ENCODE measurements around the gene SLC9C2.
"Not testable (repeated sequence)": the region's sequence is repeated elsewhere in the genome, so short reads cannot be mapped to it uniquely, and the experiment has no call there.

SLC9C2 gene

DNA sequence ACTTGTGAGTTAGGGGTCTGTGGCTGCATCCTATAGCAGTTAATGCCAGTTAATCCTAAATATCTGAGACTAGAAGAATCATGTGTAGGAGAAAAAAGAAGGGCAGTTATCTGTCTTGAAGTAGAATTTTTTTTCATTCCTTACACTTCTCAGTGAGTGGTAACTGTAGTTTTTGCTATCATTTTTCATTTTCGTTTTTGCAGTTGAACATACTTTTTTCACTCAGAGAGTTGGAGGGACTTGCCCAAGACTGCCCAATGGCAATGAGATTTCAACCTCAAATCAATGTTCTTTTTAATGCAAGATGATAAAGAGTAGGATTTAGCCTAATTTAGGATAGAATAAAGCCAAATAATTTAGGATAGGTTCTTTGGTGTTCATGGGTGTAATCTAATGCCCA is 120.2 kb downstream of the SLC9C2 start:
- no peak for DNase-seq

DNA sequence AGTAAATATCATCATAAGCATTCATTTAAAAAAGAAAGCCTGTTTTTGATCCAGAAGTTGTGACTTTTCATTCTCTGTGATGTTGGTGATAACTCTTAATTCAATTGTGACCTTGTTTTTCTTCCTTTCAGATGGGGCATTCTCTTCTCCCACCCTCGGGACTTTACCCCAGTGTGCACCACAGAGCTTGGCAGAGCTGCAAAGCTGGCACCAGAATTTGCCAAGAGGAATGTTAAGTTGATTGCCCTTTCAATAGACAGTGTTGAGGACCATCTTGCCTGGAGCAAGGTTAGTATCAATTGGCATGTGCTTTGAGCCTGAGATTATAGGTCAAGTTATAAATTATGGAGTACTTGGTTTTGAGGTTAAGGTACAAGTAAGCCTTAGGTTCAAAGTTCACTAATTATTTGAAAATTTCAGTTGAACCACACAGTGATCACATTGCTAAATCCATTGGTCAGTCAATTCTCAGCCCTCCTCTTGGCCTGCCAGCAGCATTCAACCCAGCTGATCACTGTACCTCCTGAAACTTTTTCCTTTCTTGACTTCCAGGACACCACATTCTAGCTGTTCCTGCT is 121.6 kb downstream of the SLC9C2 start:
- no peak for DNase-seq

GRCh38 chr1:173479649-173480048 is 123.2 kb downstream of the SLC9C2 start:
- no peak for DNase-seq

DNA sequence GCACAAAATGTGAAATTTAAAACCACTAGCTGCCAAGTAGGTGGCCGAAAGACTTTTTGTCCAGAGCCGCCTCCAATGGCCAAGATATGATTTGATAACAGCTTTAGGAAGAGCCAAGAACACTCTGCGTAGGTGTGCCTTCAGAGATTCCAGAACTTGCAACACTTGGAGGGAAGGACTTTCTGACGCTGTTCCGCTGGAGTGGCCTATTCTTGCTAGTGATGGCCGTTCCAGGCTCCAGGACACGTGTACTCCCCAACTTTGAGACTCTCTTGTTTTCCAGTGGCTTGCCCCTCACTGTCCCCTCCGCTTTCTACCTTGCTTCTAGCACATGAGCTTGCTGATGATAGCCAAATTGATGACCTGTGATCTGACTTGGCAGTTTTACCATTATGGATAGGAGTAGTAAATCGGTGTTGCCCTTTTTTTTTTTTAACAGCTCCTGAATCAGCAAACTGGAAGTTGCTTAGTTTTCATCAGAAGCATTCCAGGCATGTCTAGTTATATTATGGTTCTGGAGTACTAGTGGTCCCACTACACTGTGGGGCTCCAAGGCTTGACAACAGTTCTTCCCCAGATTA is 124.7 kb downstream of the SLC9C2 start:
- no peak for DNase-seq

DNA sequence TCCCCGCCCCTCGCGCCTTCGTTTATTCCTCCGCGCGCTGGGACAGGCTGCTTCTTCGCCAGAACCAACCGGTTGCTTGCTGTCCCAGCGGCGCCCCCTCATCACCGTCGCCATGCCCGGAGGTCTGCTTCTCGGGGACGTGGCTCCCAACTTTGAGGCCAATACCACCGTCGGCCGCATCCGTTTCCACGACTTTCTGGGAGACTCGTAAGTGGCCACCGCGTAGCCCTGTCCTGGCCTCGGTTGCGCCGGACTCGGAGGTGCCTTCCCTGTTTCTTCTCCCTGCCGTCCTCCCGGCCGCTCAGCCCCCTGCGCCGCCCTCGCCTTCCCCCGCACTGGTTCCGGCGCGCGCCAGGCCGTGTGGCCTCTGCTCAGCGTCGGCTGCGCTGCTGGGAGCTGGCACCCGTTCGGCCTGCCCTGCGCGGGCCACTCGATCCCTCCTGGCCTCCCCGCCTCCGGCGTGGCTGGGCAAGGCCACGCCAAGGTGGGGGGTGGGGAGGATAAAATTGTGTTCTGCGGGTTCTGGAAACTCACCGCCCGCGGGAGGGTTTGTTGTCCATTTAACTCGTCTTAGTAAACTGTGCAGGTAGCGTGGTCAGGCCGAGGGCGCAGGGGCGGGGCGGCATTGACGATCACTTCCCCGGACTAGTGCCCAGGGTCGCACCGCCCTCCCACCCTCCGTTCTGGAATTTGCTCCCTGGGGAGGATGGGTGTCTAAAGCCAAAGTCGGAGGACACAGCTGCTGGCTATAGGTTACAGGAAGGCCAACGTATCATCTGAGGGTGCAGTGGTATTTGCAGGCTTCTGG is 125.4 kb downstream of the SLC9C2 start, which contains the start of gene PRDX6:
TSS of gene PRDX6 (plus strand) at position 50 of the 808 bp plus-strand sequence. CDS start at position 113, 63 bp downstream.
- peak; percentile 87 for DNase-seq

DNA sequence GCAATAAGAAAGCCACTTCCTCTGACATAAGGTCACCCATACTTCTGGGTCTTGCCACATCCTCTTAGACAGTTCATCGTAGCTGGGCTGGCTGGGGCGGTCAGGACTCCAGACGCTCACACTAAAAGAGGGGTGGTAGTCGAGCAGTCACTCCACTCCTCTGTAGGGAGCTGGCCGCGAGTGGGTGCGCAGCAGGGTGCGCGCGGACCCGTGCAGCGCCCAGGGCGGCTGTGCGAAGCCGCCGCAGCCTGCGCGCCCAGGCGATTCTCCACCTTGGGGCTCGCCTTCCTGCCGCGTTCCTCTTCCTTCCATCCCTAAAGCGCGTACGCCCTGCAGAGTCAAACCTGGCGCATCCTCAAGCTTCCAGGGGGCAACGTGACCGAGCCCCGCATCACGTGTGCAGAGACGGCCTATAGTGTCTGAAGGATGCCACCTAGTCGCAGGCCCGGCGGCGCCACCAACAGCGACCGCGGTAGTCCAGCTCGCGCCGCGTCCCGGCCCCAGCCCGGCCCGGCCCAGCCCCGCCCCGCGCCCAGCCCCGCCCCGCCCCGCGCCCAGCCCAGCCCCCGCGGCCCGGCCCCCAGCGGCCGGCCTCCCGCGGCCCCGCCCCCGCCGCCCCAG is 126.1 kb downstream of the SLC9C2 start:
- DNase-seq: peak; percentile 87

DNA sequence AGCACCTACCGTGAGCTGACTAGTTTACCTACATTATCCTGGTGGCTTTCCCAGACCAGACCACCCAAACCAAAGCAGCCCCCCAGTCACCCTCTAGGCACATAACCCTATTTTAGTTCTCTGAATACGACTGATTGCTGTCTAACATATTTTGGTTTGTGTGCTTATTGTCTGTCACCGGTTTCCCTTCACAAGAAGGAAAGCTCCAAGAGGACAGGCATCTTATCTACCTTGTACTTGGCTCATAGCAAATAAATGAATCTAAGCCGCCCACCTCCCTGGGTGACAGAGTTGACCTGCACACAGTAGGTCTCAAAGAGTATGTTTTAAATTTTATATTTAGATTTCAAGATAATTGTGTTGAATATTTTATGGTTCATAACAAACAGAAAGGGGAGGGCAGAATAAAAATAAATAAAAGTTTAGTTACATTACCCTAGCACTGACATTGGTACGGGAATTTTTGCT is 126.6 kb downstream of the SLC9C2 start:
- no peak for DNase-seq

DNA sequence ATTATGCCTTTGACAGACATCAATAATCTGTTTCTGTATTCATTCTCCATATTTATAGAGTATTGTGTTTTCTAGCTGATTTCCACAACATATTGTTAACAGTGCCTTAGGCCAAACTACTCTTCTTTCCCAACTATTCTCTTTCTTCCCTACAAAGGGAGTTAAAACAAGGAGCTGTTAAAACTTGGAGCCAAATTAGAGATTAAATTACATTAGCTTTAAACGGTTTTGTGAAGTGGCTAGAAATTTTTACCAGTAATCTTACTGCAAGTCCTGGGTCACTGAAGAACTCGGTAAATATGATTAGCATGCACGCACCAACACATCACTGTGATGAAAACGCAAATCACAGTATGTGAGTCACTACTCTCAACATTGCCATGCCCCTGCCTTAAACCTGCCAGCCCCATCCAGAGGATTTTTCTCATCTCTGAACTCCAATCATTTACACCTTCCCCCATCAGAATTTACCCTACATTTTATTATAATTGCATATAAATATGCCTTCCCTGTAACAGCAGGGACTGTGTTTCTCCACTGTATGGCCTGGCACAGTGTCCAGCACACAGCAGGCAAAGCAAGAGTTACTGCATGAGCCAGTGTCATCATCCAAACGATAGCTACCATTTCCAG is 127.2 kb downstream of the SLC9C2 start:
- no peak for DNase-seq

DNA sequence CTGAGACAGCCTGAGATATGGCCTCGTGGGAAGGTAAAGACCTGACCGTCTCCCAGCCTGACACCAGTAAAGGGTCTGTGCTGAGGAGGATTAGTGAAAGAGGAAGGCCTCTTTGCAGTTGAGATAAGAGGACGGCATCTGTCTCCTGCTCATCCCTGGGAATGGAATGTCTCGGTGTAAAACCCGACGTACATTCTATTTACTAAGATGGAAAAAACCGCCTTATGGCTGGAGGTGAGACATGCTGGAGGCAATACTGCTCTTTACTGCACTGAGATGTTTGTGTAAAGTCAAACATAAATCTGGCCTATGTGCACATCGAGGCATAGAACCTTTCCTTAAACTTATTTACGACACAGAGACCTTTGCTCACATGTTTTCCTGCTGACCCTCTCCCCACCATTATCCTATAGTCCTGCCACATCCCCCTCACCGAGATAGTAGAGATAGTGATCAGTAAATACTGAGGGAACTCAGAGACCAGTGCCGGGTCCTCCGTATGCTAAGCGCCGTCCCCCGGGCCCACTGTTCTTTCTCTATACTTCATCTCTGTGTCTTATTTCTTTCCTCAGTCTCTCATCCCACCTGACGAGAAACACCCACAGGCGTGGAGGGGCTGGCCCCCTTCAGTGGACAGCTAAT is 128.0 kb downstream of the SLC9C2 start:
- not testable (repeated sequence) for DNase-seq

DNA sequence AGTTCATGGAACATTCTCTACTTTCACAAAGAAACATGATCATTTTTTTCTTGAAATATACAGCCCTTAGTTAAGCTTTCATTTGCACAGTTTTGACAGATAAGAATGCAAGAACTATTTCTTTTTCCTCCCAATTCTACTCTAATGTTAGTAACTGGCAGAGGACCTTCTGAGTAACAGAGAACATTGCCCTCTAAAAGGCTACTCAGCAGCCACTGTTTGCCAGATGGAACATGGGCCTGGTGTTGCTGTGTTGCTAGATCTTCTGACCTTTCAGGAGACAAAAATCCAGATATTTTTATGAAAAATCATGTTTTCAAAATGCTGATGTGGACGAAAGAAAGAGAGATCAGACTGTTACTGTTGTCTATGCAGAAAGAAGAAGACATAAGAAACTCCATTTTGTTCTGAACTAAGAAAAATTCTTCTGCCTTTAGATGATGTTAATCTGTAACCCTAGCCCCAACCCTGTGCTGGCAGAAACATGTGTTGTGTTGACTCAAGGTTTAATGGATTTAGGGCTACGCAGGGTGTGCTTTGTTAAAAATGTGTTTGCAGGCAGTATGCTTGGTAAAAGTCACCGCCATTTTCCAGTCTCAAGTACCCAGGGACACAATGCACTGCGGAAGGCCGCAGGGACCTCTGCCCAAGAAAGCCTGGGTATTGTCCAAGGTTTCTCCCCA is 128.6 kb downstream of the SLC9C2 start:
- no peak for DNase-seq

GRCh38 chr1:173473599-173474011 is 129.3 kb downstream of the SLC9C2 start:
- no peak for DNase-seq

DNA sequence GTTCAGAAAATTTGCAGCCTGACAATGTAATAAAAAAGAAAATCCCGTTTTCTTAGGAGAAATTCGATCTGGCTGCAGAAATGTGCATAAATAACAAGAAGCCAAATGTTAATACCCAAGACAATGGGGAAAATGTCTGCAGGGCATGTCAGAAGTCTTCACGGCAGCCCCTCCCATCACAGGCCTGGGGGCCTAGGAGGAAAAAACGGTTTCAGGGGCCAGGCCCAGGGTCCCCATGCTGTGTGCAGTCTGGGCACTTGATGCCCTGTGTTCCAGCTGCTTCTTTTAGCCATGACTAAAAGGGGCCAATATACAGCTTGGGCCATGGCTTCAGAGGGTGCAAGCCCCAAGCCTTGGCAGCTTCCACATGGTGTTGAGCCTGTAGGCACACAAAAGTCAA is 132.3 kb downstream of the SLC9C2 start:
- no peak for DNase-seq

DNA sequence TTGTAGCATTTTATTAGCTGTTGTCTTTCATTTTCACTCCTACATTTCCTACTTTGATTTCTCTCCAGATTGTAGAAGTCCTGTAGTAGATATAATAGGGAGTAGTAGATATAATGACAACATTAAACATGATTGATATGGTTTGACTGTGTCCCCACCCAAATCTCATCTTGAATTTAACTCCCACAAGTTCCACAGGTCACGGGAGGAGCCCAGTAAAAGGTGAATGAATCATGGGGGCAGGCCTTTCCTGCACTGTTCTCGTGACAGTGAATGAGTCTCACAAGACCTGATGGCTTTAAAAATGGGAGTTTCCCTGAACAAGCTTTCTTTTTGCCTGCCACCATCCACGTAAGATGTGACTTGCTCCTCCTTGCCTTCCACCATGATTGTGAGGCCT is 133.2 kb downstream of the SLC9C2 start:
- DNase-seq: no peak

DNA sequence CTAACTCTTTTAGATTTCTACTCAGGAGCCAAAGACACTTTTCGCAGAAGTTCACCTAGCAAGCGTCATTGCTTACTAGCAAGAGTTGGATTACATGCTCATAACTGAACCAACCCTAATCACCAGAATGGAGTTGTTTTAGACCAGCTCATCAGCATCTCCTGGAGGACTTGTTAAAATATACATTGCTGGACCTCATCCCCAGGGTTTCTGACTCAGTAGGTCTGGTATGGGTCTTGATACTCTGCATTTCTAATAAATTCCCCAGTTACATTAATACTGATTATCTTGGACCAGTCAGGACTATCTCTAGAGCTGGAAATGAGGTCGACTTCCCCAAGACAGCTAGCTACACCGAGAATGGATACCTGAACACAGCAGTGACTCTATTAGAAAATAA is 135.4 kb downstream of the SLC9C2 start:
- no peak for DNase-seq

- not testable (repeated sequence) for DNase-seq
These were observed 138.7 kb downstream of the SLC9C2 start for GRCh38 chr1:173464185-173464584.

GRCh38 chr1:173462666-173463065 is 140.2 kb downstream of the SLC9C2 start:
- DNase-seq: not testable (repeated sequence)

GRCh38 chr1:173459885-173460284 is 143.0 kb downstream of the SLC9C2 start:
- no peak for DNase-seq

DNA sequence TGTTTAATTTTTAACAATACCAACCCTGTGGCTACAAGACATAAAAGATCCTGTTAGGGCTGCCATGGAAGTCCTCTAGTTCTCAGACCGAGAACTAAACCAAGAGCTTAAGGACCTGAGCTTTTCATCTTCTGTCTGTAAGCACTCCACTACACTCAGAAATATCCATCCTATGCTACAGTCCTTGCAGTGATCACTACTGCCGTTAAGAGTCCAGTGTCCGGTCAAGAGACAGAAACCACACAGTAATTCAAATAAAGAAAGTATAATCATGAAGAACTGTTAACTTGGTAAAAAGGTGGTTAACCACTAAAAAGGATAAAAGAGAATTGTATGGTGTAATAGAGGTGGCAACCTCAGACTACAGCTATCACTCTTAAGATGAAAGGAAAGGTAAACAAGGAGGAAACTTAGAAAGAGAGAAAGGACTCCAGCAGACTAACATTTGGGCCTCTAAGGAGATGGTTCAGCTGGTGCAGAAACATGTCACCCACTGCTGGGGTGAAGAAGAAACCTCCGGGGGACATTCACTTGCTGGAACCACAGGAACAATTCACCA is 147.8 kb downstream of the SLC9C2 start:
- no peak for DNase-seq

DNA sequence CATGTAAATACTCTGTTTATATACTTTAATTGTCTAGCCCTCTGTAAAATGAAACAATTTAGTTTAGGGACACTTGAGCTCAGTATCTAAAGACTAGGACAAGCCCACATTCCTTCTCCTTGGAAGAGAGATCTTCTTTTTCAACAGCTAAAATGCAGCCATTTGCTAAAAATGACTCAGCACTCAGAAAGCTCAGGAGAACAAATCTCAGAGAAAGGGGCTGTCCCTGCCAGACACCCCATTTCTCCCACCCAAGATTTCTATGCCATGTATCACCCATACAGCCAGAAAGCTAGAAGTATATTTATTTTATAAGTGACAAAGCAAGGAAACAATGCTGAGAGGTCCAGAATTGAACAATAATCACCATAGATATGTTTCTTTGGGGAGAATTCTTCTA is 148.9 kb downstream of the SLC9C2 start:
- no peak for DNase-seq

DNA sequence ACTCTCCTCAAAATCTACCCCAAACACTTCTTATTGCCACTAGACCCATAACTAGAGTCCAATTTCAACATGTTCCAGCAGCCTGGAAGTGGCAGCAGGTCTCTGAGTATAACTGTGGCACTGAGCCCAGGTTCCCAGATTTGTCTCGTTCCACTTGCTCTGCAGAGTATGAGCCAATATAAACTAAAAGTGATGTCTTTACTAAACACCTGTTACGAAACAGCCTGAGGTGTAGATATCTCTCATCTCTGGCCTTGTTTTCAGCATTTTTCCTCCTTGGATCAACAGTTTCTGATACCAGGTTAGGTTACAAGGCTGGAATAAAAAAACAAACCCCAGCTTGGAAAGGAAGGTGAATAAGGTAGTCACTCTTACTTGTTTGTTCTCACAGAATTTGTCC is 150.9 kb downstream of the SLC9C2 start:
- DNase-seq: no peak

All from NCI-H187 treated with DMSO at 0.1 percent for 48 hours (cell line).